Rectal smooth muscle tissue (tissue), 1 donor: ENCODE results near the gene PPOX.

ENCODE experiments used
- H3K27ac ChIP-seq: one replicate; pipeline ENCODE4 v1.7.0; 2013; ENCODE audit warnings: low read depth, low read length, inconsistent platforms
- H3K27me3 ChIP-seq: one replicate; pipeline ENCODE4 v1.7.0; 2013; ENCODE audit warnings: low read length; ENCODE audit not compliant: control insufficient read depth, insufficient read depth
- H3K36me3 ChIP-seq: one replicate; pipeline ENCODE4 v1.7.0; 2013; ENCODE audit warnings: low read length; ENCODE audit not compliant: control insufficient read depth, insufficient read depth
- H3K4me1 ChIP-seq: one replicate; pipeline ENCODE4 v1.7.0; 2013; ENCODE audit warnings: low read length; ENCODE audit not compliant: control insufficient read depth, insufficient read depth
- H3K4me3 ChIP-seq: one replicate; pipeline ENCODE4 v1.7.0; 2013; ENCODE audit warnings: low read length
- H3K9ac ChIP-seq: one replicate; pipeline ENCODE4 v1.7.0; 2013; ENCODE audit warnings: low read length

The PPOX gene

GRCh38 chr1:161197560-161198193 is 31.5 kb downstream of the PPOX start:
- Histone ChIP-seq H3K27ac (peak overlapping the region; percentile 76), H3K4me3 (peak overlapping the region; percentile 57), H3K36me3 (no peaks in the 10 kb centered on the region), H3K27me3 (no peaks in the 10 kb centered on the region), H3K9ac (no peak overlapping the region), H3K4me1 (peaks cover 40% of the 10 kb centered on the region)

- Histone ChIP-seq H3K4me1 (peaks cover 44% of the 10 kb centered on the region), H3K27me3 (no peaks in the 10 kb centered on the region), H3K9ac (no peak overlapping the region), H3K27ac (peak overlapping the region; percentile 98), H3K4me3 (peak overlapping the region; percentile 57), H3K36me3 (no peaks in the 10 kb centered on the region)
Observed at GRCh38 chr1:161198194-161198896, 32.1 kb downstream of the PPOX start.

- peaks cover 44% of the 10 kb centered on the region for H3K4me1 ChIP-seq
- H3K9ac ChIP-seq: no peak within 1 kb of the TSS
- H3K36me3 ChIP-seq: no peaks in the 10 kb centered on the region
- H3K27ac ChIP-seq: peak within 1 kb of the TSS; percentile 98
- peak within 1 kb of the TSS; percentile 57 for H3K4me3 ChIP-seq
- H3K27me3 ChIP-seq: no peaks in the 10 kb centered on the region
Observed at GRCh38 chr1:161198897-161199431, 32.7 kb downstream of the PPOX start, which contains the start of gene ADAMTS4. Gene ADAMTS4, minus strand, starts transcription at chr1:161199054. Its CDS starts 427 bp downstream, at chr1:161198627.

- peak overlapping the region; percentile 98 for H3K27ac ChIP-seq
- no peaks in the 10 kb centered on the region for H3K36me3 ChIP-seq
- H3K4me3 ChIP-seq: no peak overlapping the region
- H3K4me1 ChIP-seq: peaks cover 44% of the 10 kb centered on the region
- H3K9ac ChIP-seq: no peak overlapping the region
- H3K27me3 ChIP-seq: no peaks in the 10 kb centered on the region
Observed at GRCh38 chr1:161199506-161200139, 33.4 kb downstream of the PPOX start.

GRCh38 chr1:161200421-161200991 is 34.3 kb downstream of the PPOX start:
- Histone ChIP-seq H3K4me1 (peaks cover 44% of the 10 kb centered on the region), H3K27me3 (no peaks in the 10 kb centered on the region), H3K27ac (peak overlapping the region; percentile 98), H3K36me3 (no peaks in the 10 kb centered on the region), H3K4me3 (peak overlapping the region; percentile 62), H3K9ac (peak overlapping the region; percentile 6)

GRCh38 chr1:161200992-161201835 is 35.0 kb downstream of the PPOX start:
- Histone ChIP-seq H3K4me1 (peaks cover 44% of the 10 kb centered on the region), H3K27ac (peak overlapping the region; percentile 98), H3K9ac (no peak overlapping the region), H3K4me3 (peak overlapping the region; percentile 62), H3K27me3 (no peaks in the 10 kb centered on the region), H3K36me3 (peaks cover under 1% of the 10 kb centered on the region)

- H3K9ac ChIP-seq: peak within 1 kb of the TSS; percentile 95
- no peaks in the 10 kb centered on the region for H3K27me3 ChIP-seq
- H3K4me3 ChIP-seq: peak within 1 kb of the TSS; percentile 98
- H3K4me1 ChIP-seq: peaks cover 41% of the 10 kb centered on the region
- peaks cover 6% of the 10 kb centered on the region for H3K36me3 ChIP-seq
- peak within 1 kb of the TSS; percentile 98 for H3K27ac ChIP-seq
Observed at GRCh38 chr1:161201836-161202712, 35.8 kb downstream of the PPOX start, which contains the start of gene NDUFS2. Gene NDUFS2, plus strand, starts transcription at chr1:161202367. Its CDS starts 19 bp downstream, at chr1:161202386.

GRCh38 chr1:161206411-161207140 is 40.4 kb downstream of the PPOX start:
- H3K27ac ChIP-seq: peak overlapping the region; percentile 68
- no peak overlapping the region for H3K9ac ChIP-seq
- H3K36me3 ChIP-seq: peaks cover 31% of the 10 kb centered on the region
- H3K4me3 ChIP-seq: no peak overlapping the region
- H3K4me1 ChIP-seq: peaks cover 4% of the 10 kb centered on the region
- H3K27me3 ChIP-seq: no peaks in the 10 kb centered on the region

- Histone ChIP-seq H3K27ac (peak overlapping the region; percentile 68), H3K9ac (no peak overlapping the region), H3K4me1 (peaks cover 4% of the 10 kb centered on the region), H3K4me3 (no peak overlapping the region), H3K36me3 (peaks cover 34% of the 10 kb centered on the region), H3K27me3 (no peaks in the 10 kb centered on the region)
Observed at GRCh38 chr1:161207173-161207572, 40.9 kb downstream of the PPOX start.

DNA sequence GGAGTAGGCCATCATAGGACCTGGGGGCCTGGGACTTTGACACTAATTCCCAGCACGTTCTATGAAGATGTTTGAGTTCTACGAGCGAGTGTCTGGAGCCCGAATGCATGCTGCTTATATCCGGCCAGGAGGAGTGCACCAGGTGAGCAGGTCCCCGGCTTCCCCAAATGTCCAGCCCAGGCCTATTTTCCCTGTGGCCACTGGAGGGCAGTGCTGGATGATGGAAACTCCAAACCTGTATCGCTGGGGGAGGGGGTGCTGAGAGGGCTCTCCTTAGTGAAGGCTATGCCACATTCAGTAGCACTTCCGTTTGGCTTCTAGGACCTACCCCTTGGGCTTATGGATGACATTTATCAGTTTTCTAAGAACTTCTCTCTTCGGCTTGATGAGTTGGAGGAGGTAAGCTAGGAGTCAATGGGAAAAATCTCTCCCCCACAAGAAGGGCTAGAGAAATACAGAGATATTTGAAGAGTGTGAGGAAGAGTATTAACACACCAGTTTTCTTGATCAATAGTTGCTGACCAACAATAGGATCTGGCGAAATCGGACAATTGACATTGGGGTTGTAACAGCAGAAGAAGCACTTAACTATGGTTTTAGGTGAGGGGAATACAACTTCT is 43.7 kb downstream of the PPOX start:
- H3K4me1 ChIP-seq: no peaks in the 10 kb centered on the region
- H3K36me3 ChIP-seq: peaks cover 51% of the 10 kb centered on the region
- no peak overlapping the region for H3K9ac ChIP-seq
- peak overlapping the region; percentile 3 for H3K27ac ChIP-seq
- H3K27me3 ChIP-seq: no peaks in the 10 kb centered on the region
- H3K4me3 ChIP-seq: no peak overlapping the region
